Left cardiac atrium (tissue), 4 donors: ENCODE data around the gene TIMD4. TPM values are rescaled to one million over a fixed set of nuclear protein-coding genes. Genes with fewer than 3 reads are reported as not detected.
"Not testable (repeated sequence)": the region's sequence is repeated elsewhere in the genome, so short reads cannot be mapped to it uniquely, and the experiment has no call there.

Experiments used
- ATAC-seq, 2 donors: fragments of 200-7000 bp; cut with Tn5 transposase; one replicate each; pipeline ENCODE4 v1.9.1; 2020; ENCODE audit warnings: mild to moderate bottlenecking in 2 of 2, moderate library complexity in 2 of 2
- DNase-seq: peaks from one replicate; pipeline ENCODE4 v3.0.0-alpha.2; 2020
- intact Hi-C, 2 donors: fragments of 100-400 bp; cut with DNase I; formaldehyde crosslinking; loops; one replicate each; pipeline versions ENCODE4 v1.14.1 to v1.15.1; 2022 to 2023
- total RNA-seq, 2 donors: library from RNA; stranded (reverse); fragmentation: NEBNext Ultra II Directional; extraction: Animal tissue kit (Norgen Biotek cat#: 25700); gene quantifications; one replicate each; pipeline ENCODE4 v1.2.1, GENCODE V29; 2021
- donor health status: DM: no; HTN: yes; CAD: no.
- donor health status: DM: no; HTN: yes; CAD: no; lungs with severe emphysema.
- donor health status: DM: yes; HTN: yes; CAD: no.
- donor health status: Dilated cardiomyopathy.

The TIMD4 gene
- total RNA-seq, 2 donors from 2014 or later = 0.37 to 1.5 TPM

- intact Hi-C loops = no loop called here
- ATAC-seq = no peak
- DNase-seq = no peak
Observed at GRCh38 chr5:156927545-156927944, 35.5 kb downstream of the TIMD4 start.

- intact Hi-C loops, ATAC-seq, DNase-seq: not testable (repeated sequence)
Observed at GRCh38 chr5:156925767-156926166, 37.3 kb downstream of the TIMD4 start.

- ATAC-seq (no peak), DNase-seq (no peak)
- intact Hi-C loops = no loop called here
Observed at GRCh38 chr5:156922207-156922792, 40.7 kb downstream of the TIMD4 start.

GRCh38 chr5:156920861-156921431 is 42.1 kb downstream of the TIMD4 start:
- DNase-seq (no peak), ATAC-seq (no peak)
- intact Hi-C loops = no loop called here

- DNase-seq = no peak
- ATAC-seq = peak in 1 of 2 donors; percentile 67
- intact Hi-C loops = no loop called here
Observed at GRCh38 chr5:156920042-156920860, 42.8 kb downstream of the TIMD4 start.

GRCh38 chr5:156918311-156918845 is 44.6 kb downstream of the TIMD4 start:
- intact Hi-C loops = no loop called here
- no peak for ATAC-seq
- no peak for DNase-seq

GRCh38 chr5:156914371-156914737 is 48.7 kb downstream of the TIMD4 start:
- DNase-seq (no peak), ATAC-seq (no peak)
- intact Hi-C loops = no loop called here

- ATAC-seq (peak in 1 of 2 donors; percentile 38), DNase-seq (no peak)
- intact Hi-C loops = no loop called here
Observed at GRCh38 chr5:156913719-156914370, 49.2 kb downstream of the TIMD4 start.

- DNase-seq = no peak
- ATAC-seq = no peak
- intact Hi-C loops = no loop called here
Observed at GRCh38 chr5:156913355-156913718, 49.7 kb downstream of the TIMD4 start.

- ATAC-seq = no peak
- intact Hi-C loops = no loop called here
- no peak for DNase-seq
Observed at GRCh38 chr5:156912869-156913268, 50.2 kb downstream of the TIMD4 start.

GRCh38 chr5:156909180-156909579 is 53.8 kb downstream of the TIMD4 start:
- intact Hi-C loops = no loop called here
- no peak for ATAC-seq
- no peak for DNase-seq

- ATAC-seq = no peak
- intact Hi-C loops = no loop called here
- DNase-seq = no peak
Observed at GRCh38 chr5:156907667-156908066, 55.4 kb downstream of the TIMD4 start.

GRCh38 chr5:156906807-156907206 is 56.2 kb downstream of the TIMD4 start:
- ATAC-seq (no peak), DNase-seq (no peak)
- intact Hi-C loops = no loop called here

- intact Hi-C loops = no loop called here
- no peak for ATAC-seq
- no peak for DNase-seq
Observed at GRCh38 chr5:156896546-156896945, 66.5 kb downstream of the TIMD4 start.

- intact Hi-C loops = no loop called here
- ATAC-seq (no peak), DNase-seq (no peak)
Observed at GRCh38 chr5:156893517-156893916, 69.5 kb downstream of the TIMD4 start.

- intact Hi-C loops = no loop called here
- no peak for DNase-seq
- ATAC-seq = no peak
Observed at GRCh38 chr5:156892864-156893263, 70.2 kb downstream of the TIMD4 start.

GRCh38 chr5:156892223-156892622 is 70.8 kb downstream of the TIMD4 start:
- DNase-seq = no peak
- intact Hi-C loops = no loop called here
- ATAC-seq = no peak

GRCh38 chr5:156888520-156888919 is 74.5 kb downstream of the TIMD4 start:
- intact Hi-C loops = no loop called here
- DNase-seq (no peak), ATAC-seq (no peak)

- ATAC-seq = no peak
- intact Hi-C loops = no loop called here
- no peak for DNase-seq
Observed at GRCh38 chr5:156883316-156883875, 79.6 kb downstream of the TIMD4 start.
